SK-N-SH treated with all-trans-retinoic acid at 6 μM for 48 hours (cell line): ENCODE measurements around the gene CAMKMT.
"Not testable (repeated sequence)": the region's sequence is repeated elsewhere in the genome, so short reads cannot be mapped to it uniquely, and the experiment has no call there.

ENCODE experiments used
- ATAC-seq: fragments of 200-7000 bp; cut with Tn5 transposase; 3 replicates; pipeline ENCODE4 v1.9.1; 2020; ENCODE audit warnings: mild to moderate bottlenecking, moderate library complexity
- ARNTL ChIP-seq: fragments of 450-650 bp; formaldehyde crosslinking; IDR thresholded peaks from 2 replicates; pipeline ENCODE4 v1.5.0; 2020; ENCODE audit warnings: low read depth, mild to moderate bottlenecking, moderate library complexity, borderline replicate concordance
- BACH2 ChIP-seq: fragments of 250-450 bp; sonication (Bioruptor Pico); IDR thresholded peaks from 2 replicates; pipeline ENCODE4 v1.9.0; 2021; ENCODE audit warnings: mild to moderate bottlenecking, borderline replicate concordance
- CSDC2 ChIP-seq: fragments of 250-450 bp; sonication (Bioruptor Pico); IDR thresholded peaks from 2 replicates; pipeline ENCODE4 v1.5.0; 2020; ENCODE audit warnings: mild to moderate bottlenecking, moderate library complexity
- ESRRG ChIP-seq: fragments of 250-450 bp; sonication (Bioruptor Pico); IDR thresholded peaks from 2 replicates; pipeline ENCODE4 v1.6.1; 2021; ENCODE audit warnings: mild to moderate bottlenecking
- OSR1 ChIP-seq: fragments of 250-450 bp; sonication (Bioruptor Pico); IDR thresholded peaks from 2 replicates; pipeline ENCODE4 v1.8.0; 2022; ENCODE audit warnings: moderate library complexity, mild to moderate bottlenecking, inconsistent platforms
- PPARA ChIP-seq: fragments of 250-450 bp; sonication (Bioruptor Pico); IDR thresholded peaks from 2 replicates; pipeline ENCODE4 v1.5.0; 2020; ENCODE audit warnings: mild to moderate bottlenecking, borderline replicate concordance
- RARB ChIP-seq: fragments of 250-450 bp; sonication (Bioruptor Pico); IDR thresholded peaks from 2 replicates; pipeline ENCODE4 v1.8.0; 2021; ENCODE audit warnings: mild to moderate bottlenecking, moderate library complexity
- SNAI2 ChIP-seq: fragments of 250-450 bp; sonication (Bioruptor Pico); IDR thresholded peaks from 2 replicates; pipeline ENCODE4 v1.5.0; 2020; ENCODE audit warnings: mild to moderate bottlenecking, moderate library complexity
- TCF4 ChIP-seq: fragments of 250-450 bp; sonication (Bioruptor Pico); IDR thresholded peaks from 2 replicates; pipeline ENCODE4 v1.8.0; 2021; ENCODE audit warnings: mild to moderate bottlenecking, moderate library complexity, borderline replicate concordance
- TOX ChIP-seq: fragments of 250-450 bp; sonication (Bioruptor Pico); IDR thresholded peaks from 2 replicates; pipeline ENCODE4 v1.8.0; 2021; ENCODE audit warnings: mild to moderate bottlenecking, moderate library complexity, borderline replicate concordance
- ZC3H10 ChIP-seq: fragments of 250-450 bp; sonication (Bioruptor Pico); IDR thresholded peaks from 2 replicates; pipeline ENCODE4 v1.5.1; 2021; ENCODE audit warnings: mild to moderate bottlenecking, moderate library complexity
- ZFP3 ChIP-seq: fragments of 250-450 bp; sonication (Bioruptor Pico); IDR thresholded peaks from 2 replicates; pipeline ENCODE4 v1.5.0; 2020; ENCODE audit warnings: mild to moderate bottlenecking, moderate library complexity
- ZFP30 ChIP-seq: fragments of 450-650 bp; formaldehyde crosslinking; IDR thresholded peaks from 2 replicates; pipeline ENCODE4 v1.5.0; 2022; ENCODE audit warnings: mild to moderate bottlenecking, moderate library complexity
- ZNF565 ChIP-seq: fragments of 450-650 bp; formaldehyde crosslinking; conservative IDR thresholded peaks from 2 replicates; pipeline ENCODE4 v1.5.0; 2020; ENCODE audit warnings: low read depth, mild to moderate bottlenecking, moderate library complexity
- ZNF70 ChIP-seq: fragments of 450-650 bp; formaldehyde crosslinking; IDR thresholded peaks from 2 replicates; pipeline ENCODE4 v1.5.0; 2020; ENCODE audit warnings: mild to moderate bottlenecking, moderate library complexity
- TF ChIP-seq, protein P1 (sequence below): fragments of 250-450 bp; sonication (Bioruptor Pico); IDR thresholded peaks from 2 replicates; pipeline ENCODE4 v1.8.0; 2021; ENCODE audit warnings: low read depth, mild to moderate bottlenecking, moderate library complexity, borderline replicate concordance
- TF ChIP-seq, protein P2 (sequence below): fragments of 250-450 bp; sonication (Bioruptor Pico); IDR thresholded peaks from 2 replicates; pipeline ENCODE4 v1.5.1; 2020; ENCODE audit warnings: low read depth, mild to moderate bottlenecking, moderate library complexity
- TF ChIP-seq, protein P3 (sequence below): fragments of 250-450 bp; sonication (Bioruptor Pico); IDR thresholded peaks from 2 replicates; pipeline ENCODE4 v1.8.0; 2020; ENCODE audit warnings: mild to moderate bottlenecking, moderate library complexity, borderline replicate concordance
- TF ChIP-seq, protein P4 (sequence below): fragments of 250-450 bp; sonication (Bioruptor Pico); IDR thresholded peaks from 2 replicates; pipeline ENCODE4 v1.5.1; 2021; ENCODE audit warnings: mild to moderate bottlenecking, moderate library complexity
- TF ChIP-seq, protein P5 (sequence below): fragments of 250-450 bp; sonication (Bioruptor Pico); IDR thresholded peaks from 2 replicates; pipeline ENCODE4 v1.5.0; 2020; ENCODE audit warnings: mild to moderate bottlenecking, moderate library complexity

Gene CAMKMT

DNA sequence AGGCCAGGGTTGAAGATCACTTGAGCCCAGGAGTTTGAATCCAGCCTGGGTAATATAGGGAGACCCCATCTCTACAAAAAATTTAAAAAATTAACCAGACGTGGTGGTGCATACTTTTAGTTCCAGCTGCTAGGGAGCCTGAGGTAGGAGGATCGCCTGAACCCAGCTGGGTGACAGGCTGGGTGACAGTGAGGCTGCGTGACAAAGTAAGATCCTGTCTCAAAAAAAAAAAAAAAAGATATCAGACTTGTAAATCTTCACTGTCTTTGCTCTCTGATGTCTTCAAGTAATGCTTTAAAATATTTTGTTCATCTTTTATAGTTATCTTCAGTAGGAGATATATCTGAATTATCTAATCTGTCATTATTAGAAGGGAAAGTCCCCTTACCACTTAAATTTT, 10.5 kb downstream of the CAMKMT start:
- ATAC-seq: no peak
- TF ChIP-seq ESRRG (CRISPR knock-in tag): no peak
- no peak for TF ChIP-seq ARNTL (CRISPR knock-in tag)
- TF ChIP-seq, protein P1, sequence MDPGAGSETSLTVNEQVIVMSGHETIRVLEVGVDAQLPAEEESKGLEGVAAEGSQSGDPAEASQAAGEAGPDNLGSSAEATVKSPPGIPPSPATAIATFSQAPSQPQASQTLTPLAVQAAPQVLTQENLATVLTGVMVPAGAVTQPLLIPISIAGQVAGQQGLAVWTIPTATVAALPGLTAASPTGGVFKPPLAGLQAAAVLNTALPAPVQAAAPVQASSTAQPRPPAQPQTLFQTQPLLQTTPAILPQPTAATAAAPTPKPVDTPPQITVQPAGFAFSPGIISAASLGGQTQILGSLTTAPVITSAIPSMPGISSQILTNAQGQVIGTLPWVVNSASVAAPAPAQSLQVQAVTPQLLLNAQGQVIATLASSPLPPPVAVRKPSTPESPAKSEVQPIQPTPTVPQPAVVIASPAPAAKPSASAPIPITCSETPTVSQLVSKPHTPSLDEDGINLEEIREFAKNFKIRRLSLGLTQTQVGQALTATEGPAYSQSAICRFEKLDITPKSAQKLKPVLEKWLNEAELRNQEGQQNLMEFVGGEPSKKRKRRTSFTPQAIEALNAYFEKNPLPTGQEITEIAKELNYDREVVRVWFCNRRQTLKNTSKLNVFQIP (CRISPR knock-in tag): no peak
- TF ChIP-seq, protein P2, sequence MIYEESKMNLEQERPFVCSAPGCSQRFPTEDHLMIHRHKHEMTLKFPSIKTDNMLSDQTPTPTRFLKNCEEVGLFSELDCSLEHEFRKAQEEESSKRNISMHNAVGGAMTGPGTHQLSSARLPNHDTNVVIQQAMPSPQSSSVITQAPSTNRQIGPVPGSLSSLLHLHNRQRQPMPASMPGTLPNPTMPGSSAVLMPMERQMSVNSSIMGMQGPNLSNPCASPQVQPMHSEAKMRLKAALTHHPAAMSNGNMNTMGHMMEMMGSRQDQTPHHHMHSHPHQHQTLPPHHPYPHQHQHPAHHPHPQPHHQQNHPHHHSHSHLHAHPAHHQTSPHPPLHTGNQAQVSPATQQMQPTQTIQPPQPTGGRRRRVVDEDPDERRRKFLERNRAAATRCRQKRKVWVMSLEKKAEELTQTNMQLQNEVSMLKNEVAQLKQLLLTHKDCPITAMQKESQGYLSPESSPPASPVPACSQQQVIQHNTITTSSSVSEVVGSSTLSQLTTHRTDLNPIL (CRISPR knock-in tag): no peak
- TF ChIP-seq, protein P3, sequence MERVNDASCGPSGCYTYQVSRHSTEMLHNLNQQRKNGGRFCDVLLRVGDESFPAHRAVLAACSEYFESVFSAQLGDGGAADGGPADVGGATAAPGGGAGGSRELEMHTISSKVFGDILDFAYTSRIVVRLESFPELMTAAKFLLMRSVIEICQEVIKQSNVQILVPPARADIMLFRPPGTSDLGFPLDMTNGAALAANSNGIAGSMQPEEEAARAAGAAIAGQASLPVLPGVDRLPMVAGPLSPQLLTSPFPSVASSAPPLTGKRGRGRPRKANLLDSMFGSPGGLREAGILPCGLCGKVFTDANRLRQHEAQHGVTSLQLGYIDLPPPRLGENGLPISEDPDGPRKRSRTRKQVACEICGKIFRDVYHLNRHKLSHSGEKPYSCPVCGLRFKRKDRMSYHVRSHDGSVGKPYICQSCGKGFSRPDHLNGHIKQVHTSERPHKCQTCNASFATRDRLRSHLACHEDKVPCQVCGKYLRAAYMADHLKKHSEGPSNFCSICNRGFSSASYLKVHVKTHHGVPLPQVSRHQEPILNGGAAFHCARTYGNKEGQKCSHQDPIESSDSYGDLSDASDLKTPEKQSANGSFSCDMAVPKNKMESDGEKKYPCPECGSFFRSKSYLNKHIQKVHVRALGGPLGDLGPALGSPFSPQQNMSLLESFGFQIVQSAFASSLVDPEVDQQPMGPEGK (CRISPR knock-in tag): no peak
- no peak for TF ChIP-seq SNAI2 (CRISPR knock-in tag)
- TF ChIP-seq RARB (CRISPR knock-in tag): no peak
- TF ChIP-seq ZFP30: no peak
- no peak for TF ChIP-seq ZNF565
- TF ChIP-seq, protein P4, sequence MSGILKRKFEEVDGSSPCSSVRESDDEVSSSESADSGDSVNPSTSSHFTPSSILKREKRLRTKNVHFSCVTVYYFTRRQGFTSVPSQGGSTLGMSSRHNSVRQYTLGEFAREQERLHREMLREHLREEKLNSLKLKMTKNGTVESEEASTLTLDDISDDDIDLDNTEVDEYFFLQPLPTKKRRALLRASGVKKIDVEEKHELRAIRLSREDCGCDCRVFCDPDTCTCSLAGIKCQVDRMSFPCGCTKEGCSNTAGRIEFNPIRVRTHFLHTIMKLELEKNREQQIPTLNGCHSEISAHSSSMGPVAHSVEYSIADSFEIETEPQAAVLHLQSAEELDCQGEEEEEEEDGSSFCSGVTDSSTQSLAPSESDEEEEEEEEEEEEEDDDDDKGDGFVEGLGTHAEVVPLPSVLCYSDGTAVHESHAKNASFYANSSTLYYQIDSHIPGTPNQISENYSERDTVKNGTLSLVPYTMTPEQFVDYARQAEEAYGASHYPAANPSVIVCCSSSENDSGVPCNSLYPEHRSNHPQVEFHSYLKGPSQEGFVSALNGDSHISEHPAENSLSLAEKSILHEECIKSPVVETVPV (CRISPR knock-in tag): no peak
- TF ChIP-seq OSR1 (CRISPR knock-in tag): no peak
- TF ChIP-seq CSDC2 (CRISPR knock-in tag): no peak
- no peak for TF ChIP-seq BACH2 (CRISPR knock-in tag)
- TF ChIP-seq ZFP3 (CRISPR knock-in tag): no peak
- TF ChIP-seq PPARA (CRISPR knock-in tag): no peak

DNA sequence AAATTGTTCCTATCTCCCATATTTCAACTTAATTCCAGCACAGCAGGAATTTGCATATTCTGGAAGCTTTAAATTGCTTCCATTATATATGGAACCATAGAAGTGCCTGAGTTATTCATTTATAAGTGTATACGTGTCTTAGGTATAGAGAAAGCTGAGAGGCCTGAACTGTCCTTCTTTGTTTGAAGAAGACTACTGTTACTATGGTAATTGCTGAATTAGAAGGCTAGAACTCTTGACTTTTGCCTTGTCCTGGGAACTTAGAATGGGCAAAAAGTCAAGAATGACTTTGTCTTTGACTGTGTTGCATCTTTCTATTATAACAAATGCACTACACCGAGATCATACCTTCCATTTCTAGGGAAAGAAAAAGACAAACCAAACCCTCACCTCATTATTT, 15.7 kb downstream of the CAMKMT start:
- TF ChIP-seq RARB (CRISPR knock-in tag) (no peak), TOX (CRISPR knock-in tag) (no peak), BACH2 (CRISPR knock-in tag) (no peak), ZFP30 (no peak), CSDC2 (CRISPR knock-in tag) (no peak), SNAI2 (CRISPR knock-in tag) (no peak), ARNTL (CRISPR knock-in tag) (no peak), ZNF70 (CRISPR knock-in tag) (no peak), PPARA (CRISPR knock-in tag) (no peak), ZC3H10 (CRISPR knock-in tag) (no peak), ESRRG (CRISPR knock-in tag) (no peak), TCF4 (CRISPR knock-in tag) (no peak)
- TF ChIP-seq, protein P1 (CRISPR knock-in tag): no peak
- TF ChIP-seq, protein P5, sequence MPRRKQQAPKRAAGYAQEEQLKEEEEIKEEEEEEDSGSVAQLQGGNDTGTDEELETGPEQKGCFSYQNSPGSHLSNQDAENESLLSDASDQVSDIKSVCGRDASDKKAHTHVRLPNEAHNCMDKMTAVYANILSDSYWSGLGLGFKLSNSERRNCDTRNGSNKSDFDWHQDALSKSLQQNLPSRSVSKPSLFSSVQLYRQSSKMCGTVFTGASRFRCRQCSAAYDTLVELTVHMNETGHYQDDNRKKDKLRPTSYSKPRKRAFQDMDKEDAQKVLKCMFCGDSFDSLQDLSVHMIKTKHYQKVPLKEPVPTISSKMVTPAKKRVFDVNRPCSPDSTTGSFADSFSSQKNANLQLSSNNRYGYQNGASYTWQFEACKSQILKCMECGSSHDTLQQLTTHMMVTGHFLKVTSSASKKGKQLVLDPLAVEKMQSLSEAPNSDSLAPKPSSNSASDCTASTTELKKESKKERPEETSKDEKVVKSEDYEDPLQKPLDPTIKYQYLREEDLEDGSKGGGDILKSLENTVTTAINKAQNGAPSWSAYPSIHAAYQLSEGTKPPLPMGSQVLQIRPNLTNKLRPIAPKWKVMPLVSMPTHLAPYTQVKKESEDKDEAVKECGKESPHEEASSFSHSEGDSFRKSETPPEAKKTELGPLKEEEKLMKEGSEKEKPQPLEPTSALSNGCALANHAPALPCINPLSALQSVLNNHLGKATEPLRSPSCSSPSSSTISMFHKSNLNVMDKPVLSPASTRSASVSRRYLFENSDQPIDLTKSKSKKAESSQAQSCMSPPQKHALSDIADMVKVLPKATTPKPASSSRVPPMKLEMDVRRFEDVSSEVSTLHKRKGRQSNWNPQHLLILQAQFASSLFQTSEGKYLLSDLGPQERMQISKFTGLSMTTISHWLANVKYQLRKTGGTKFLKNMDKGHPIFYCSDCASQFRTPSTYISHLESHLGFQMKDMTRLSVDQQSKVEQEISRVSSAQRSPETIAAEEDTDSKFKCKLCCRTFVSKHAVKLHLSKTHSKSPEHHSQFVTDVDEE (CRISPR knock-in tag): no peak
- TF ChIP-seq, protein P3 (CRISPR knock-in tag): no peak
- TF ChIP-seq, protein P4 (CRISPR knock-in tag): no peak
- no peak for ATAC-seq

DNA sequence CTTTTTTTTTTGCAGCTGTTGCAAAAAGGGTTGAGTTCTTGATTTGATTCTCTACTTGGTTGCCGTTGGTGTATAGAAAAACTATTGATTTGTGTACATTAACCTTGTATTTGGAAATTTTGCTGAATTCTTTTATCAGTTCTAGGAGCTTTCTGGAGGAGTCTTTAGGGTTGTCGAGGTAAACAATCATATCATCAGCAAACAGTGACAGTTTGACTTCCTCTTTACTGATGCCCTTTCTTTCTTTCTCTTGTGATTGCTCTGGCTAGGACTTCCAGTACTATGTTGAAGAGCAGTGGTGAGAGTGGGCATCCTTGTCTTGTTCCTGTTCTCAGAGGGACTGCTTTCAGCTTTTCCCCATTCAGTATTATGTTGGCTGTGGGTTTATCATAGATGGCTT, 23.5 kb downstream of the CAMKMT start:
- not testable (repeated sequence) for ATAC-seq
